ENCODE data around the gene TTYH1. TPM values are rescaled to one million over a fixed set of nuclear protein-coding genes. Genes with fewer than 3 reads are reported as not detected.

The TTYH1 gene
- total and polyA plus RNA-seq, 2 of the 4 experiments (the other 2 are of a cell fraction): not detected

- dilution Hi-C loops (cut with HindIII; ENCODE audit: low sequenced_read_pairs, unreplicated experiment) (no loop called here), in situ Hi-C loops (cut with MboI; ENCODE audit: low sequenced_read_pairs) (no loop called here), intact Hi-C loops (cut with micrococcal nuclease) (no loop called here)
- no peak overlapping the region for H3K4ac ChIP-seq (ENCODE audit: low read depth, low read length)
- H2AK9ac ChIP-seq (replicated peaks; ENCODE audit: low read depth, low read length, poor library complexity): no peak overlapping the region
- H2BK15ac ChIP-seq (ENCODE audit: low read depth, low read length): no peak overlapping the region
- ChIA-PET POLR2A (ENCODE audit: unreplicated experiment) (no interaction called here), CTCF (no interaction called here)
- no peaks in the 10 kb centered on the region for H4K20me1 ChIP-seq (ENCODE audit: insufficient read depth, low read length)
- no peak overlapping the region for H4K5ac ChIP-seq (ENCODE audit: low read depth, low read length)
- no TSS peak for BruUV-seq (replicated peaks)
- H3K79me1 ChIP-seq (ENCODE audit: low read depth in 1 of 2, low read length in 2 of 2): no peaks in the 10 kb centered on the region
- no peak overlapping the region for H3K18ac ChIP-seq (ENCODE audit: low read depth, low read length)
- no peak overlapping the region for H2BK20ac ChIP-seq (ENCODE audit: low read depth, low read length)
- H3K27ac ChIP-seq (ENCODE audit: insufficient read depth, low read length): no peak overlapping the region
- H3K56ac ChIP-seq (ENCODE audit: extremely low read depth, insufficient read depth, low read length): no peak overlapping the region
- H3K9me1 ChIP-seq (ENCODE audit: insufficient read depth, low read length): no peaks in the 10 kb centered on the region
- 80% methylated on average over 1 of the region's 9 CpGs; no CpG with 5 or more reads in 1 of the 2 experiments for WGBS, 2 experiments (ENCODE audit: extremely low coverage in 2 of 2, insufficient read length in 1 of 2)
- H3K23ac ChIP-seq (ENCODE audit: low read depth, low read length): no peak overlapping the region
- H3K4me3 ChIP-seq (ENCODE audit: insufficient read depth, low read depth, low read length): no peak overlapping the region
- H2BK120ac ChIP-seq (ENCODE audit: low read depth, low read length): no peak overlapping the region
- ATAC-seq (ENCODE audit: low read depth) (no peak), DNase-seq (no peak)
- no peaks in the 10 kb centered on the region for H3K36me3 ChIP-seq (ENCODE audit: control insufficient read depth, insufficient read depth, low read length)
- TF ChIP-seq CEBPB (IDR thresholded peaks at IDR 0.05; ENCODE audit: low read depth, low read length) (no peak), MXI1 (IDR thresholded peaks at IDR 0.05; ENCODE audit: borderline replicate concordance, low read depth, low read length) (no peak), MAZ (IDR thresholded peaks at IDR 0.05; ENCODE audit: borderline replicate concordance, low read depth, low read length) (no peak), CHD1 (IDR thresholded peaks at IDR 0.05; ENCODE audit: low read depth, low read length) (no peak), ELK1 (IDR thresholded peaks at IDR 0.05; ENCODE audit: borderline replicate concordance, low read depth, low read length) (no peak), MAFK (IDR thresholded peaks at IDR 0.05; ENCODE audit: low read depth, low read length) (no peak), CTCF (conservative IDR thresholded peaks at IDR 0.05; ENCODE audit: low read depth, low read length) (no peak), RCOR1 (IDR thresholded peaks at IDR 0.05; ENCODE audit: insufficient replicate concordance, low read length) (no peak), RFX5 (IDR thresholded peaks at IDR 0.05; ENCODE audit: low read depth, low read length) (no peak), NFE2L2 (IDR thresholded peaks at IDR 0.05; ENCODE audit: low read depth, low read length) (no peak), USF2 (IDR thresholded peaks at IDR 0.05; ENCODE audit: low read depth, low read length) (no peak), FOS (IDR thresholded peaks at IDR 0.05; ENCODE audit: low read depth, low read length) (no peak), POLR2A (IDR thresholded peaks at IDR 0.05; ENCODE audit: low read depth, low read length) (no peak), RAD21 (IDR thresholded peaks at IDR 0.05; ENCODE audit: low read length) (no peak), SMC3 (IDR thresholded peaks at IDR 0.05; ENCODE audit: low read depth, low read length) (no peak), BHLHE40 (IDR thresholded peaks at IDR 0.05; ENCODE audit: low read depth, low read length) (no peak)
- H3K27me3 ChIP-seq (ENCODE audit: control insufficient read depth, insufficient read depth, low read length): no peaks in the 10 kb centered on the region
- no peak overlapping the region for H4K8ac ChIP-seq (ENCODE audit: low read depth in 2 of 2, low read length in 2 of 2)
- no peak overlapping the region for H3K9ac ChIP-seq (ENCODE audit: low read depth, low read length)
- no peaks in the 10 kb centered on the region for H3K4me1 ChIP-seq (ENCODE audit: control insufficient read depth, insufficient read depth, low read length)
- no peak overlapping the region for H4K91ac ChIP-seq (ENCODE audit: insufficient read depth, low read depth, low read length)
- no peak overlapping the region for H2AFZ ChIP-seq (replicated peaks; ENCODE audit: low read length, poor library complexity)
- no peak overlapping the region for H2AK5ac ChIP-seq (ENCODE audit: low read depth, low read length)
- no peak overlapping the region for H2BK5ac ChIP-seq (ENCODE audit: low read depth, low read length, poor library complexity, severe bottlenecking)
- H3K9me3 ChIP-seq (ENCODE audit: control insufficient read depth, insufficient read depth, low read length): no peaks in the 10 kb centered on the region; the same call in 1 of the 2 replicates
- H3K4me2 ChIP-seq (ENCODE audit: low read depth, low read length): no peak overlapping the region
- no peak overlapping the region for H3K14ac ChIP-seq (replicated peaks; ENCODE audit: low read depth, low read length)
Observed at GRCh38 chr19:54408456-54409026, 6.7 kb upstream of the TTYH1 start.

Data from IMR-90 (cell line).